ENCODE data around the gene GPR78.

GRCh38 chr4:8579526-8580320 is 469 bp upstream of the GPR78 start:
- TF ChIP-seq ZNF577 (CRISPR knock-in tag; IDR thresholded peaks at IDR 0.05; ENCODE audit: borderline replicate concordance, low read depth) (no peak), PATZ1 (CRISPR knock-in tag; IDR thresholded peaks at IDR 0.05) (no peak), CTCF (CRISPR knock-in tag; IDR thresholded peaks at IDR 0.05) (no peak)
